HK-2 (cell line): ENCODE results near the gene MEPCE.

Source experiments
- DNase-seq: peaks from one replicate; pipeline ENCODE4 v3.0.0-alpha.2; 2018; ENCODE audit not compliant: unreplicated experiment

Gene MEPCE

DNA sequence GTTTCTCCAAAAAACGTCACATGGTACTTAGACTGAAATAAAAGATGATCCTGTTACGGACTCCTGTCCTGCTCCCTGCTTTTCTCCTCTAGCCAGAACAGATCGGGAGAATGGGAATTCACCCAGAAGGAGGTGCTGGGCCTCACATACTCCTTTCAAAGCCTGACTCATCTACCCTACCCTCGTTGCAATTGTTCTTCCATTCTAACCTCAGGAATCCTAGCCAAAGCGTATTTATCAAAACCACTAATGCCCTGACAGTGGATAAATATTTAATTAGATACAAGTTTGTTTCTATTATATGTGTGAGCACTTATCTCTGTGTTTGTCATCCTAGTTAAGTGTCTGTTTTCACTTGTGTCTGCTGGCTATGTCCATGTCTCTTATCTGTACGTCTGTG is 22.9 kb upstream of the MEPCE start:
- no peak for DNase-seq

DNA sequence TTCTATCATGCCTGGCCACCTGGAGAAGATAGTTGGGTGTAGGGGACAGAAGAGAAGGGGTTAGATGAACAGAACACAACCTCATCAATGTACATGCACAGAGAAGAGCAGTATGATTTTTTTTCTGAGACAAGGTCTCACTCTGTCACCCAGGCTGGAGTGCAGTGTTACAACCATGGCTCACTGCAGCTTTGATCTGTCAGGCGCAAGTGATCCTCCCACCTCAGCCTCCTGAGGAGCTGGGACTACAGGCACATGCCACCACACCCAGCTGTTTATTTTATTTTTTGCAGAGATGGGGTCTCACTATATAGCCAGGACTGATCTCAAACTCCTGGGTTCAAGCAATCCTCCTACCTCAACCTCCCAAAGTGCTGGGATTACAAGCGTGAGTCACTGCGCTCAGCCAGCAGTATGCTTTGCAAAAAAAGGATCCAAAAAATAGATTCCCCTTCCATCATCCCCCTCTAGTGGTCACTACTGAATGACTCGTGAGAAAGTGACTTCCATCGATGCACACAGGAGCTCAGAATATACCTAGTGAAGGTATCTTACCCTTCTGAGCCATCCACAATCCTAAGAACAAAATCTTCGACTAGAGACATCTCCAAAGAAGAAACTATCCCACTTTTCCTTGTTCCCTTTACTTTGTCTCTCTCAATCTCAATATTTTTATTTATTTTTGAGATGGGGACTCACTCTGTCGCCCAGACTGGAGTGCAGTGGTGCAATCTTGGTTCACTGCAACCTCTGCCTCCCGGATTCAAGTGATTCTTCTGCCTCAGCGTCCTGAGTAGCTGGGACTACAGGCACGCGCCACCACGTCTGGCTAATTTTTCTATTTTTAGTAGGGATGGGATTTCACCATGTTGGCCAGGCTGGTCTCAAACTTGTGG is 22.1 kb upstream of the MEPCE start:
- DNase-seq = no peak

GRCh38 chr7:100411101-100411500 is 18.5 kb upstream of the MEPCE start:
- DNase-seq = no peak

DNA sequence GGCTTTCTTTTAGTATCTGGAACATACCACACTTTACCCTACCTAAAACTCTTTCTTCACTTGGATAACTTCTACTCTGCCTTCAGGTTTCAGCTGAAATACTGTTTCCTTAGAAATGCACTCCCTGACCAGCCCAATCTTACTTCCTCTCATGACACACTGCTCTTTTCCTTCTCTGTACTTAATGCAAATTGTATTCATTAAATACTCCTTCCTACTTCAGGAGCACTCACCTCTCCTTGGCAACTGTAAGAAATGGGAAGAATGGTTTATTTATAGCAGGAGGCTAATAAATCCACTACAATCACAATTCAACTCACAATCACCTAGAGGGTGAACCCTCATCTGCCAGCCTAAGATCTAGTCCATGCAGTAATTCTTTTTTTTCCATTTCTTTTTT is 16.3 kb upstream of the MEPCE start:
- DNase-seq = no peak

DNA sequence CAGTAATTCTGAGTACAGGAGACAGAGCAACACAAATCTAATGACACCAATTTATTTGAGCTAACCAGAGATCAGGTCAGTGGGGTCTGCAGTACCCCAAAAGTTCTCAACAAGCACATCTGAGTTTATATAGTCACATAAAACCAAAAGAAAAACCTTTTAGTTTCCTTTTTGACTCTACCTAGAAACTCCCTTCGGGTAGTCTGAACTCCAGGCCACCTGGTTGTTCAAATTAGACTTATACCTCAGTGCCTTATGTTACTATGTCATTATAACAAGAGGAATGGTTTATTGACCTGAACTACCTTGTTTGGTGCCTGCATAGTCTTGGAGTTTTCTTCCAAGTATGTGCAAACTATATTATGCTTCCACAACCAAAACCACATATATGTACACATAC is 15.7 kb upstream of the MEPCE start:
- no peak for DNase-seq

GRCh38 chr7:100415448-100415847 is 14.2 kb upstream of the MEPCE start:
- DNase-seq = no peak

DNA sequence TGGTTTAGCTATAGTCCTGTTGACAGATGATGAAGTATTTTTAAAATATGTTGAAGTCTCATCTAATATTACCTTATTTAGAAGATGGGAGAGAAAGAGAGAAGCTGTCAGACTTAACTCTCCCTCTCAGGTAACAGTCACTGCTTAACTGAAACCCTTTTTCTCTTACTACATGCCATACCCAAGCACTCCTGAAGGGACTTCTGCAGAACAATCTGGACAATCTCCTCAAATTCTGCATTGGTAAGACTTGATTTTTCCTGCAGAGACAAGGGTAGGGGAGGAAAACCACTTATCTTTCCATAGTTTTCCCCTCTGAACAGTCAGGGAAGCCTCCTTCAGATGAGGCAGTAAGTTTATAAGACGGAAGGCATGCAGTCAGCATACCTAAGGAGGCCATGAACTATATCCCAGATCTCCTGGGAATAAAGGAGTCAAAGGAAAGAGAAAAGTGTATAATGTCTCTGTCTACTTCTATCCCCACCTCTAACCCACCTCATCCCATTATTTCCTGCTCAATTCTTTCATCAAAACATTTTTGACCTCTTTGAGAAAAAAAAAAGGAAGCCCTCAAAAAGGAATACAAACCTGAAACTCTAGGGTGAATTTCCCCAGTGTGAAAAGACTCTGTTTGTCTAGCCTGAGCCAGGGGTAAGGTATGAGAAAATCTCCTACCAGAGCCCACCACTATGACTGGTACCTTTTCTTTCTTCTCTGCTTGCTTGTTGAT is 10.5 kb upstream of the MEPCE start:
- DNase-seq = no peak

DNA sequence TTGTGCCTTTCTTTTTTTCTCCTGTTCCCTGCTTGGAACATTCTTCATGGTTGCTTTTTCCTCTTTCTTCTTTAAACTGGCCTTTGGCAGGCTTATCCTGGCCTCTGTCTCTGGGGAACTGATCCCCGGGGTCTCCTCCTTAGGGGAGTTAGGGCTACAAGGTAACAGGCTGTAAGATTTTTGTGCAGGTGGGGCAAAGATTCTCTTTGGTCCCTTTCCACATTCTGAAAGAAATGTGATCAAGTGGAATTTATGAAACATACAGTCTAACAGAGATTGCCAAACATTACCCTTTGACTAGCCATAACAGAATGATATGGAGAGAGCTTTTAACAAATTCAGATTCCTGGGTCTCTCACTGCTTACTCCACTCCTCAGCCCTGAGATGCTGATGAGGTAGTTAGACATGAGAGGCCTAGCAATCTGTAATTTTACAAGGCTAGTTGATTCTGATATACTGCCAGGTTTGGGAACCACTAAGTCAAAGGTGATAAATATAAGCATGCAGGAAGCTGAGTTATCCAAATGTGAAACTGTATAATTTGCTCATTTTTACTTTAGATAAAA is 9.9 kb upstream of the MEPCE start:
- no peak for DNase-seq

- no peak for DNase-seq
Measured at GRCh38 chr7:100423315-100423714, 6.3 kb upstream of the MEPCE start.

DNA sequence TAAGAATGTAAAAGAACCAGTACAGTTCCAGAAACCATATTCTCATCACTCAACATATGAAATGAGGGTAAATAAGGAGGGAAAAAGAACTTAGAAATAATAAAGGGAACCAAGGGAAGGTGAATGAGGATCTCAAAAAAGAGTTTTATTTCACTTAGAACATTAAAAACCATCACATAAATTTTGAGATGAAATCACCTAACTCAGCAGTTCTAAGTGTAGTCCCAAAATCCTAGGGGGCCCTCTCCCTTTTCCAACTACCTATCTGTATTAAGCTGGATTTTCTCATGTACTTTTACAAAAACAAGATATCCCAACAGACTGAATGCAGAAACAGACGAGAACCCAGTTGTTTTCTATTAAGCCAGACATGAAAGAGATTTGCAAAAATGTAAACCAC is 4.3 kb upstream of the MEPCE start:
- no peak for DNase-seq

DNA sequence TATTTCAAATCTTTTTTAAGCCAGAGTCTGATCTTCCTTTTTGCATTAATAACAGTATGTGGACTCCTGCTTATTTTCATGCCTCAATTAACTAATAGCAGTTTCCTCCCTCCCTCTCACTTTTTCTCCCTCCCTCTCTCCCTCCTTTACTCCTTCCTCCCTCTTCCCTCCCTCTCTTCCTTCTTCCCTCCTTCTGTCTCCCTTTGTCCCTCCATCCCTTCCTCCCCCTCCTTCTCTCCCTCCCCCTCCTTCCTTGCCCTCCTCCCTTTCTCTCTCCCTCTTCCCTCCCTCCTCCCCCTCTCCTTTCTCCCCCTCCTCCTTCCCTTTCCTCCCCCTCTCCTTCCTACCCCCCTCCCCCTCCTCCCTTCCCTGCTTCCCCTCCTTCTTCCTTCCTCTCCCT is 3.1 kb upstream of the MEPCE start:
- no peak for DNase-seq

GRCh38 chr7:100427762-100428198 is 1.9 kb upstream of the MEPCE start:
- no peak for DNase-seq

GRCh38 chr7:100428199-100428966 is 1.2 kb upstream of the MEPCE start, which contains the start of gene ZCWPW1:
ZCWPW1 (minus strand) TSS chr7:100428703; CDS start chr7:100420649, 8,054 bp downstream.
- DNase-seq = peak; percentile 96

- DNase-seq = peak; percentile 100
Measured at GRCh38 chr7:100428967-100429636, 529 bp upstream of the MEPCE start.

GRCh38 chr7:100430493-100431285 is 1.1 kb downstream of the MEPCE start:
- DNase-seq = no peak

DNA sequence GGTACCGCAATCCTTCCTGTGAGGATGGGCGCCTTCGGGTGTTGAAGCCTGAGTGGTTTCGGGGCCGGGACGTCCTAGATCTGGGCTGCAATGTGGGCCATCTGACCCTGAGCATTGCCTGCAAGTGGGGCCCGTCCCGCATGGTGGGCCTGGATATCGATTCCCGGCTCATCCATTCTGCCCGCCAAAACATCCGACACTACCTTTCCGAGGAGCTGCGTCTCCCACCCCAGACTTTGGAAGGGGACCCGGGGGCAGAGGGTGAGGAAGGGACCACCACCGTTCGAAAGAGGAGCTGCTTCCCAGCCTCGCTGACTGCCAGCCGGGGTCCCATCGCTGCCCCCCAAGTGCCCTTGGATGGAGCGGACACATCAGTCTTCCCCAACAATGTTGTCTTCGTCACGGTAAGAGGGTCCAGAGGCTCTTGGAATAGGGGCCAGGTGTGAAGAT is 1.7 kb downstream of the MEPCE start:
- no peak for DNase-seq

DNA sequence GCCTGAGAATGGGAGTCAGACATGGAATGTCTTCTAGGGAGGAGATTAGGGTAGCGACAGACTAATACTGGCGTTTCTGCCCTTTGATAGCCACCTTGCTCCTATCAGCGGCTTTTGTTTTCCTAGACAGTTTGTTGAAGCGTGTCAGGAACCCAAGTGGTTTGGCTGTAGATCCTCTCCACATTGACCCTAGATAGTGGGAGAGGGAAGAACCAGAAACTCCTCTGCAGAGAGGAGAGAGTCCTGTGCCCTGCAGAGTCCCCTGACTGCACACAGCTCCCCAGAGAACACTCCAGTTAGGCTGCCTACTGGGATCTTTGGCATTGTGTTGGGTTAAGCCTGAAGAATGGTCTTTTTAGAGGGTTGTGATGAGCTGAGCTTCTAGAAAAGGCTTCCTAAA is 2.4 kb downstream of the MEPCE start:
- DNase-seq = no peak

- no peak for DNase-seq
Measured at GRCh38 chr7:100432621-100433275, 3.1 kb downstream of the MEPCE start.

GRCh38 chr7:100433276-100433591 is 3.6 kb downstream of the MEPCE start:
- no peak for DNase-seq
